Measurements from ENCODE around the gene TK1. TPM values are rescaled to one million over a fixed set of nuclear protein-coding genes. Genes with fewer than 3 reads are reported as not detected.

Gene TK1
- total and polyA plus RNA-seq, 7 donors: 0.83 to 74.6 (median 6.9) TPM

DNA sequence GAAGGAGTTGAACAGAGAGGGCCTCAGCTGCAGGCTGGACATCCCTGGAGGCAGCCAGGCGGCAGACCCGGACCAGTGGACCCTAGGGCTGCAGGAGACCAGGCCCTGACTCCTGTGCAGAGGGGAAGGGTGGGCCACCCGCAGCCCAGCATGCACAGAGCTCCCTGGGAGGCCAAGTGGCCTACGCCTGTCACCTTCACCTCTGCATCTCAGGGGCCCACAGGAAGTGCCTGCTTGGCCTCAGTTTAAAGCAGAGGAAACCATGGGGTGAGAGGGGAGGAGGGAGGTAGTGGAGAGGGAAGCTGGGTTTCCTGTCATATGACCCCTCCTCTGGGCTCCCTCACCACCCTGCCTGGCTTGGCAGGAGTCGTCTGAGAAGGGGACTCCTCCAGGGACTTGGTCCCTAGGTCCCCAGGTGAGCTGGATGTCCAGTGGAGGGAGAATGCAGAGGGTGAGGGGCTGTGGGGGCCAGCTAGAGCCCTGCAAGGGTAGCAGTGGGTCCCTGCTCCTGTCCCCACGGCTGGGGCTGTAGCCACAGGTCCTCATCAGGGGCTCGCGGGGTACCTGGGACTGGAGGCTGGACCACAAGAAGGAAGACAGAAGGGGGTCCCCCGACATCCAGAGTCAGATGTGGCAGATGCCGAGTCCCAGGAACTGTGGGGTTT lies 56.3 kb downstream of the TK1 start, which contains the start of gene TMC8:
Gene TMC8 (plus strand): TSS at position 335 of the 665 bp plus-strand sequence. CDS start 818 bp downstream, outside the sequence.
- H3K9me3 ChIP-seq: no peaks in the 10 kb centered on the region
- H3K4me1 ChIP-seq: peaks cover 0 to 51% (median 47%) of the 10 kb centered on the region in 4 donors
- peak within 1 kb of the TSS in 3 of 4 donors; percentile 3 to 33 (median 22) for H3K4me3 ChIP-seq
- DNase-seq: no peak
- intact Hi-C loops (cut with DNase I): no loop called here
- TF ChIP-seq EP300 (IDR thresholded peaks at IDR 0.05) (no peak), POLR2AphosphoS5 (IDR thresholded peaks at IDR 0.05) (peak in 1 of 4 donors; percentile 7)
- WGBS, 2 donors: 47 to 76% methylated on average over 10 of the region's 10 CpGs
- peaks cover 26 to 81% (median 64%) of the 10 kb centered on the region in 3 donors for H3K27me3 ChIP-seq
- H3K27ac ChIP-seq: peak within 1 kb of the TSS in 3 of 4 donors; percentile 25 to 76 (median 34)
- no peaks in the 10 kb centered on the region for H3K36me3 ChIP-seq

DNA sequence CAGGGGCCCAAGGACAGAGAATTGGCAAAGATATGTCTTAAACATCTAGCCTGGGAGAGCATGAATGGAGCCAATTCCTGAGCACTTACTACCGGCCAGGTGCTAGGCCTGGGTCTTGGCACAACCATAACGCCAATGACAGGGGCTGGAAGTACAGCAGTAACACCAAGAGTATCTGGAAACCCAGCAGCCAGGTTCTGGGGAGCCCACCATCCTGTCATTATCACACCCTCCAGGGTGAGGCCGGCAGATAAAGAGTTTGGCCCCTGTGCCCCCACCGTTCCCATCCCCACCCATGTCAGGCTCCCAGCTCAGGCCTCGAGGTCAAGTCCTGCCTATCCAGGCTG lies 56.8 kb downstream of the TK1 start:
- peaks cover 0 to 53% (median 48%) of the 10 kb centered on the region in 4 donors for H3K4me1 ChIP-seq
- TF ChIP-seq EP300 (IDR thresholded peaks at IDR 0.05) (no peak), POLR2AphosphoS5 (IDR thresholded peaks at IDR 0.05) (no peak), POLR2A (IDR thresholded peaks at IDR 0.05) (no peak)
- TF ChIP-seq, protein P1, sequence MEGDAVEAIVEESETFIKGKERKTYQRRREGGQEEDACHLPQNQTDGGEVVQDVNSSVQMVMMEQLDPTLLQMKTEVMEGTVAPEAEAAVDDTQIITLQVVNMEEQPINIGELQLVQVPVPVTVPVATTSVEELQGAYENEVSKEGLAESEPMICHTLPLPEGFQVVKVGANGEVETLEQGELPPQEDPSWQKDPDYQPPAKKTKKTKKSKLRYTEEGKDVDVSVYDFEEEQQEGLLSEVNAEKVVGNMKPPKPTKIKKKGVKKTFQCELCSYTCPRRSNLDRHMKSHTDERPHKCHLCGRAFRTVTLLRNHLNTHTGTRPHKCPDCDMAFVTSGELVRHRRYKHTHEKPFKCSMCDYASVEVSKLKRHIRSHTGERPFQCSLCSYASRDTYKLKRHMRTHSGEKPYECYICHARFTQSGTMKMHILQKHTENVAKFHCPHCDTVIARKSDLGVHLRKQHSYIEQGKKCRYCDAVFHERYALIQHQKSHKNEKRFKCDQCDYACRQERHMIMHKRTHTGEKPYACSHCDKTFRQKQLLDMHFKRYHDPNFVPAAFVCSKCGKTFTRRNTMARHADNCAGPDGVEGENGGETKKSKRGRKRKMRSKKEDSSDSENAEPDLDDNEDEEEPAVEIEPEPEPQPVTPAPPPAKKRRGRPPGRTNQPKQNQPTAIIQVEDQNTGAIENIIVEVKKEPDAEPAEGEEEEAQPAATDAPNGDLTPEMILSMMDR (IDR thresholded peaks at IDR 0.05): no peak
- no peaks in the 10 kb centered on the region for H3K9me3 ChIP-seq
- intact Hi-C loops (cut with DNase I): no loop called here
- 31 to 44% methylated on average over 5 of the region's 5 CpGs for WGBS, 2 donors
- H3K4me3 ChIP-seq: no peak overlapping the region
- H3K27me3 ChIP-seq: peaks cover 26 to 81% (median 64%) of the 10 kb centered on the region in 3 donors
- no peaks in the 10 kb centered on the region for H3K36me3 ChIP-seq
- no peak for DNase-seq
- H3K27ac ChIP-seq: peak overlapping the region in 3 of 4 donors; percentile 25 to 44 (median 34)

DNA sequence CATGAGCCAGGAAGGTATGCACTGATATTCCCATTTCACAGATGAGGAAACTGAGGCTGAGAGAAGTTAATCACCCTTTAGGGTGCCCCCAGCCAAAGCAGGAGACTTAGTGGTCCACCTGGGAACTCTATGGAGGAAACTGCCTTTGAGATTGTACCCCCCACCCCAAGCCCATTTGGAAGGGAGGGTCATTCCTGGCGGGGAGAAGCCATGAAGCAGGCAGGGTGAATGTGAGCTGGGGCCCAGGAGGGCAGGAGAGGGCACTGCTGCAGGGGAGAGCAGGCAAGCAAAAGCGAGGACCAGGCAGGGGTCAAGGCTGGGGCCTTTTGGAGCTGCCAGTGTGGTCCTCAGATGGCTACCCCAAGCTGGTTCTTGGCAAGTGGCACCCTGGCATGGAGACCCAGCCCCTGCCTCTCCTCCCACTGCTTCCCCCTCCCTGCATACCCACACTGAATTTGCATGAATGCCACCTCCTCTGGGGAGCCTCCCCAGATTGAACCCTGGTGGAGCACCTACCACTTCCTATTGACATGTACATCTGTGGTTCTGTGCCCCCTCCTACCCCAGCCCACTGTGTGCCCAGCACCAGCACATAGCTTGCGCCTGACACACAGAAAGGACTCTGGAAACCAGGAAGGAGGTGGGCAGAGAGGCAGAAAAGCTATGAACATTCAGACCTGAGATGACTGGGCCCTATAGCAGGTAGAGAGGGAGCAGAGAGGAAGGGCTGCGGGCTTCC lies 57.3 kb downstream of the TK1 start:
- H3K36me3 ChIP-seq: no peaks in the 10 kb centered on the region
- H3K4me1 ChIP-seq: peaks cover 0 to 53% (median 48%) of the 10 kb centered on the region in 4 donors
- H3K4me3 ChIP-seq: no peak overlapping the region
- intact Hi-C loops (cut with DNase I): no loop called here
- DNase-seq: no peak
- peak overlapping the region; percentile 25 to 79 (median 74) for H3K27ac ChIP-seq
- no peaks in the 10 kb centered on the region for H3K9me3 ChIP-seq
- WGBS, 2 donors: 61 to 79% methylated on average over 4 of the region's 4 CpGs
- peaks cover 26 to 76% (median 63%) of the 10 kb centered on the region in 3 donors for H3K27me3 ChIP-seq
- no peak for TF ChIP-seq EP300 (IDR thresholded peaks at IDR 0.05)
- TF ChIP-seq POLR2A (IDR thresholded peaks at IDR 0.05): no peak
- no peak for TF ChIP-seq POLR2AphosphoS5 (IDR thresholded peaks at IDR 0.05)
- TF ChIP-seq, protein P1 (IDR thresholded peaks at IDR 0.05): no peak

DNA sequence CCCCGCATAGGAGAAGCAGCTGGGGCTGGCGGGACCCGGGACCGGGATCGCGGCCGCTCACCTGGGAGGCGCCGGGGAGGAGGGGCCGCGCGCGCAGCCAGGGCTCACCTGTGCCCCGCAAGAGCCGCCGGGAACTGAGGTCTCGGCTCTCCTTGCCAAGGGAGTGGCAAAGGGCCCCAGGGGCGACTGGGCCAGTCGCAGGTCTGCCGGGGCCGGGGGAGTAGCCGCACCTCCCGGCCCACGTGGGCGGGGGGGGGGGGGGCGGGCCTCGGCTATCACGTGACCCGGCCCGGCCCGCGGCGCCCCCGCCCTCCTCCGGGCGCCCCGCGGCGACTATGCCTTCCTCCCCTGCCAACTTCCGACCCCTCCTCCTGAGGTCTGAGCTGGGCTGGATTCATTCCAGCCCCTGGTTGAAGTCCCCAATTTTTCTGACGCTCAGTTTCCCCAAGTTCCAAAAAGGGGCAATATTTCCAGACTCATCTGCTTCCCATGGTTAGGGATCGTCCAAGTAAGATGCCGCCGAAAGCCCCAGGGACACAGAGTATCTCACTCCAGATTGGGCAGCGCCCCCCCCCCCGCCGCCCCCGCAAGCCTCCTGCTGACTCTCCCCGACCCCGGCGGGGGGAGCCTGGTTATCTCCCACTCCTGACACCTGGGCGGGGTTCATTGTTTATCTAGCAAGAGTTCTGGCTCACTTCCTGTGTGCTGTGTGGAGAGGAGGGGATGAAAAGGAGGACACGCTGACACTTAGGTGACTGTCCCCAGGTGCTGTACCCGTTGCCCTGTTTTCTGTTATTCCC lies 58.1 kb downstream of the TK1 start, which contains the start of gene TMC6:
Gene TMC6 (minus strand): TSS at position 205 of the 800 bp plus-strand sequence. CDS start 1,923 bp downstream, outside the sequence.
- WGBS, 2 donors: 2% methylated on average over 54 of the region's 54 CpGs
- intact Hi-C loops (cut with DNase I): no loop called here
- H3K4me1 ChIP-seq: peaks cover 0 to 53% (median 48%) of the 10 kb centered on the region in 4 donors

More for the DNA sequence above, 58.1 kb downstream of the TK1 start, which contains the start of gene TMC6:
- Histone ChIP-seq H3K27me3 (peaks cover 26 to 69% (median 56%) of the 10 kb centered on the region in 3 donors), H3K9me3 (no peaks in the 10 kb centered on the region), H3K4me3 (peak within 1 kb of the TSS; percentile 35 to 61 (median 57)), H3K27ac (peak within 1 kb of the TSS; percentile 72 to 79 (median 76)), H3K36me3 (peaks cover 0 to 5% (median 0%) of the 10 kb centered on the region in 4 donors)
- DNase-seq: peak; percentile 66
- TF ChIP-seq, protein P1 (IDR thresholded peaks at IDR 0.05): no peak
- peak in 1 of 2 donors; percentile 23 for TF ChIP-seq POLR2A (IDR thresholded peaks at IDR 0.05)
- no peak for TF ChIP-seq EP300 (IDR thresholded peaks at IDR 0.05)
- peak in 3 of 4 donors; percentile 14 to 70 (median 66) for TF ChIP-seq POLR2AphosphoS5 (IDR thresholded peaks at IDR 0.05)
